ENCODE data around the gene KMO.

DNA sequence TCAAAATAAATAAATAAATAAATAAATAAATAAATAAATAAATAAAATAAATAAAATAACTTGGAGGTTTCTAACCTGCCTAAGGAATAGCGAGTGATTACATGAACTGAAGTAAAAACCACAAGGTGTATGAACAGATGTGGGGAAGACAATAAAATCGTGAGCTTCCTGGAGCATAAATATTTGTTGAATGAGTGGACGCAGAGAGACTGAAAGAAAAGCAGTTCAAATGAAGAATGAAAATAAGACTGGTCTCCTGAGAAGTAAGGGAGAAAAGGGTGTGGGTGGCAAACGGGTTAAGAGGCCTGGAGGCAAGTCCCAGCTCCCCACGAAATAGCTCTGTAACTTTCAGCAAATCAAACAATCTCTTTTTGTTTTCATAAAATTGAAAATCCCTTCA, 74.4 kb downstream of the KMO start:
- TF ChIP-seq, protein P1, sequence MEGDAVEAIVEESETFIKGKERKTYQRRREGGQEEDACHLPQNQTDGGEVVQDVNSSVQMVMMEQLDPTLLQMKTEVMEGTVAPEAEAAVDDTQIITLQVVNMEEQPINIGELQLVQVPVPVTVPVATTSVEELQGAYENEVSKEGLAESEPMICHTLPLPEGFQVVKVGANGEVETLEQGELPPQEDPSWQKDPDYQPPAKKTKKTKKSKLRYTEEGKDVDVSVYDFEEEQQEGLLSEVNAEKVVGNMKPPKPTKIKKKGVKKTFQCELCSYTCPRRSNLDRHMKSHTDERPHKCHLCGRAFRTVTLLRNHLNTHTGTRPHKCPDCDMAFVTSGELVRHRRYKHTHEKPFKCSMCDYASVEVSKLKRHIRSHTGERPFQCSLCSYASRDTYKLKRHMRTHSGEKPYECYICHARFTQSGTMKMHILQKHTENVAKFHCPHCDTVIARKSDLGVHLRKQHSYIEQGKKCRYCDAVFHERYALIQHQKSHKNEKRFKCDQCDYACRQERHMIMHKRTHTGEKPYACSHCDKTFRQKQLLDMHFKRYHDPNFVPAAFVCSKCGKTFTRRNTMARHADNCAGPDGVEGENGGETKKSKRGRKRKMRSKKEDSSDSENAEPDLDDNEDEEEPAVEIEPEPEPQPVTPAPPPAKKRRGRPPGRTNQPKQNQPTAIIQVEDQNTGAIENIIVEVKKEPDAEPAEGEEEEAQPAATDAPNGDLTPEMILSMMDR (IDR thresholded peaks at IDR 0.05), result no peak
- no peak for TF ChIP-seq POLR2A (IDR thresholded peaks at IDR 0.05)

Data from adrenal gland (tissue), 5 donors.